ELR (cell line): ENCODE data around the gene SLC46A1.
A peak's percentile ranks its signal among the peaks of the same experiment; 100 is the strongest.
"Not testable (repeated sequence)": the region's sequence is repeated elsewhere in the genome, so short reads cannot be mapped to it uniquely, and the experiment has no call there.

Source experiments
- DNase-seq: peaks from one replicate; pipeline ENCODE4 v3.0.0-alpha.2; 2015; ENCODE audit warnings: low read depth

The SLC46A1 gene

GRCh38 chr17:28405632-28406472 lies at the start of gene SLC46A1:
Gene SLC46A1 (minus strand): TSS chr17:28406212. CDS start chr17:28406114, 98 bp downstream.
- peak; percentile 50 for DNase-seq

DNA sequence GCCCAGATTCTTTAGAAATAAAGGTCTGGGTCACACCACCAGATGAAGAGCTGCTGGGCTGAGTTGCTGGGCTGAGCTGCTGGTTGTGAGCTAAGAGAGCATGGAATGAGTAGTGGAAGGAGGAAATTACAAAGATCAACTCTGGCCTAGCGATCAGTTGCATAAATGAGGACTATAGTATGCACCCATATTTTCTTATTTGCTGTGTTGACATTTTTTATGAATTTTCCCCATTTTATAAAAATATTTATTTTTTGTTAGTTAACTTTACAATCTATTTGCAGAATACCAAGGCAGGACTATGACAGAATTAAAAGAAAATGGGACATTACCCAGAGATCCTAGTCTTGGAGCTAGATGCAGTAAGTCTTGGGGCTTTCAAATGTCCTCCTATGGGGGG lies 43.8 kb upstream of the SLC46A1 start:
- DNase-seq, result no peak

GRCh38 chr17:28447396-28447760 lies 41.4 kb upstream of the SLC46A1 start:
- DNase-seq, result no peak

- no peak for DNase-seq
Observed at GRCh38 chr17:28446716-28447395, 40.8 kb upstream of the SLC46A1 start.

- no peak for DNase-seq
Observed at GRCh38 chr17:28443901-28444638, 38.1 kb upstream of the SLC46A1 start.

GRCh38 chr17:28434326-28434725 lies 28.3 kb upstream of the SLC46A1 start:
- not testable (repeated sequence) for DNase-seq

GRCh38 chr17:28433721-28434120 lies 27.7 kb upstream of the SLC46A1 start:
- no peak for DNase-seq

- not testable (repeated sequence) for DNase-seq
Observed at GRCh38 chr17:28427982-28428381, 22.0 kb upstream of the SLC46A1 start.

DNA sequence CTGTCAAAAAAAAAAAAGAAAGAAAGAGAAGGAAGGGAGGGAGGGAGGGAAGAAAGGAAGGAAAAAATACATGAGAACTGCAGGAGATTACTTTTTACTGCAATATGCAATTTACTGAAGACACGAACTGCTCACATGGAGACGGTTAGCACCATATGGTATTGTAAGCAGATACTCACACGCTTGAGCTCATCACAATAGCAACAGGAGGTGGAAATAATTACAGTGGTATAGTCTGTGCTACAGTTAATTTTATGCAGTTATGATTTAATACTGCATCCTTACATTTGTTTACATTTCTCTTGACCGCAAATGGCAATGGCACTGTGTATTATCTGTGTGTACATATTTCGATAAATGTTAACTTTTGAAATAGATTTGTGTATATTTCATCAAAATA lies 21.4 kb upstream of the SLC46A1 start:
- no peak for DNase-seq

DNA sequence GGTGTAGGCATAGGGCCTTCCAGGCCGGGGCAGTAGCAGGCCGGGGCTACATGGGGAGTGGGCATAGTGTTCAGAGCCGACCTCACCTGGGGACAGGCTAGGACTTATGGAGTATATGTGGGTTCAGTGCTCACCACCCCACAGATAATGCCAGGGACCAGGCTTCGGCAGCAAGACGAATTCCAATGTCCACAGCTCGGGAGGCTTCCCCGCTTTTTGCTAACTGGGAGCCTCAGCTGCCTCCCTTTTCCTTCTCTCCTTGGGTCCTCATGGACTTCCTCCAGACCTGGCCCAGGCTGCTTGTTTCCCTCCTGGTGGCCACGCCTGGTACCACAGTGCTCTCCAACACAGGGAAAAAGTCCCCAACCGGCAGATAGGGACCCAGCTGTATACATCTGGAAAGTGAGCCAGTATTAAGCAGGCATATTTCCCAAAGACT lies 20.1 kb upstream of the SLC46A1 start:
- peak; percentile 45 for DNase-seq

- no peak for DNase-seq
Observed at GRCh38 chr17:28425206-28425605, 19.2 kb upstream of the SLC46A1 start.

DNA sequence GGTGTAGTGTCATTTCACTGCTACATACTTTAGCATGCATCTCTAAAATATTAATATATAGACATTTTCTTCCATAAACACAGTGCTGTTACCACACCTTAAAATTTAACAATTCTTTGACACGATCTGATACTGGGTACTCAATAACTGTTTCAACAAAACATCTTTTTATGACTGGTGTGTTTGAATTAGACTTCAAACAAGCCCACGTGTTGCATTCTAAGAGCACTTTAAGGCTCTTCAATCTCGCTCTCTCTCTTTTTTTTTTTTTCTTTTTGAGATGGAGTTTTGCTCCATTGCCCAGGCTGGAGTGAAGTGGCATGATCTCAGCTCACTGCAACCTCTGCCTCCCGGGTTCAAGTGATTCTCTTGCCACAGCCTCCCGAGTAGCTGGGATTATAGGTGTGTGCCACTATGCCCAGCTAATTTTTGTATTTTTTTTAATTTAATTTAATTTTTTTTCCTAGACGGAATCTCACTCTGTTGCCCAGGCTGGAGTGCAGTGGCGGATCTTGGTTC lies 15.8 kb upstream of the SLC46A1 start:
- DNase-seq, result no peak

GRCh38 chr17:28416703-28417311 lies 10.8 kb upstream of the SLC46A1 start:
- peak; percentile 78 for DNase-seq

DNA sequence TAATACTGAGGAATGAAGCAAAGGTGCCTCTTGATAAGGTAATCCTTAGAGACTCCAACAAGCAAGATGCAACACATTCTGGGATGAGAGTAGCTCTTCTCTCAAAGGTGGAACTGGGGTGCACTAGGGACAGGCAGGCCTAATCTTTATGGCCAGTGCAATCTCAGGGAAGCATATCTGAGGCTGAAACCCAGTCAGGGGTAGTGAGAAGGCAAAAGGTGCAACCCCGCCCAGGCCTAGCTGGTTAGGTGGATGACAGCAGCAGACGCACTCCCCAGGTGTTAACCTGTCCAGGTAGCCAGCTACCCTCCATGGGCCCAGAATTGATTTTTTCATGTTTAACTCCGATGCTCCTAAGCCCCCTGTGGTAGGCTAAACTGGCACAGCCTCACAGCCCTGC lies 9.9 kb upstream of the SLC46A1 start:
- no peak for DNase-seq

- DNase-seq, result no peak
Observed at GRCh38 chr17:28413804-28414203, 7.8 kb upstream of the SLC46A1 start.

DNA sequence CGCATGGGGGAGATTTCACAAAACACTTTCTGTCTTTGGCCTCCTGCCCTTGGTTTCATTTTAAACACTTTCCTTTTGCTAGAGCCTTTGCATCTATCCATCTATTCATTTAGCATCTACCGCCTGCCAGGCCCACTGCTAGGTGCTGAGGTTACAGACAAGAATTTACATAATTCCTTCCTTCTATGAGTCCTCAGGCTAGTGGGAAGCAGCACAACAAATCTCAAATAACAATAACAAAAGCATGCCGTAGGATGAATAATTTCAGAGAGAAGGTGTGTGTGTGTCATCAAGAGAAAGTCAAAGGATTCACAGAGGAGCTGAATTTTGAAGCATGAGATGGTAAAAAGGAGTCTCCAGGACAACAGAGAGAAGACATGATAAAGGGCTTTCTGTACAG lies 6.1 kb upstream of the SLC46A1 start:
- DNase-seq, result peak; percentile 29

DNA sequence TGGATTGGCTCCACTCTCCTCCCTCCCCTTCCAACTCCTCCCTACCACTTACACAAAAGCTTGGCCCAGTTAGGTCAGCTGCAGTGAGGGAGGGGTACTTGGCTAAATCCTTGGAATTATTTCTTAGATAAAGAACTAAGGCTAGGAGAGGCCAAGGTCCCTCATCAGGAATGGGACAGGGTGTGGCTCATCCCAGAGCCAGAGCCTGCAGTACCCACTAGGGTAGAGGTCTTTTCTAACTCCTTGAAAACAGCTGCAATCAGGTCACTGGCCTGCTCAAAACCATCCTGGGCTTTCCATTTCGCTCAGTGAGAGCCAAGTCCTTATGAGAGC lies 1.9 kb upstream of the SLC46A1 start:
- DNase-seq, result no peak

GRCh38 chr17:28407130-28407973 lies 1.3 kb upstream of the SLC46A1 start:
- no peak for DNase-seq

- peak; percentile 21 for DNase-seq
Observed at GRCh38 chr17:28406473-28406814, 432 bp upstream of the SLC46A1 start.

GRCh38 chr17:28404812-28405570 lies 1.0 kb downstream of the SLC46A1 start:
- DNase-seq, result no peak

- DNase-seq, result no peak
Observed at GRCh38 chr17:28404461-28404811, 1.6 kb downstream of the SLC46A1 start.
